Kidney (tissue), 14 donors: ENCODE data around the gene GSX2. TPM values are rescaled to one million over a fixed set of nuclear protein-coding genes. Genes with fewer than 3 reads are reported as not detected.

Source experiments
- DNase-seq, 5 donors: peaks; one replicate each; pipeline ENCODE4 v3.0.0-alpha.2; 2013 to 2020
- FAIRE-seq: peaks from 2 replicates; lab custom pipeline; 2012; peaks lifted over from hg19 to GRCh38; lab: Jason Lieb, UNC
- H3K27ac ChIP-seq, 2 donors: one replicate each; pipeline ENCODE4 v1.7.0; 2013; ENCODE audit warnings: low read depth in 2 of 2, low read length in 2 of 2, inconsistent platforms in 1 of 2
- H3K27me3 ChIP-seq: one replicate; pipeline ENCODE4 v1.7.1; 2013; ENCODE audit warnings: low read length, inconsistent platforms; ENCODE audit not compliant: control insufficient read depth, insufficient read depth
- H3K36me3 ChIP-seq, 3 donors: one replicate each; pipeline versions ENCODE4 v1.7.0 to v1.7.1; 2013; ENCODE audit warnings: low read length in 3 of 3, control low read depth in 1 of 3, inconsistent platforms in 1 of 3; ENCODE audit not compliant: insufficient read depth in 3 of 3, control insufficient read depth in 2 of 3
- H3K4me1 ChIP-seq, 3 donors: one replicate each; pipeline versions ENCODE4 v1.7.0 to v1.7.1; 2013; ENCODE audit warnings: low read length in 3 of 3, inconsistent platforms in 1 of 3, low read depth in 1 of 3; ENCODE audit not compliant: control insufficient read depth in 2 of 3, insufficient read depth in 2 of 3
- H3K4me3 ChIP-seq, 3 donors: one replicate each; pipeline versions ENCODE4 v1.7.0 to v1.8.1; 2013; ENCODE audit warnings: low read length in 3 of 3, control low read depth in 1 of 3, inconsistent platforms in 1 of 3
- H3K9ac ChIP-seq, 3 donors: one replicate each; pipeline versions ENCODE4 v1.7.0 to v1.7.1; 2013; ENCODE audit warnings: low read length in 3 of 3, control low read depth in 1 of 3, inconsistent platforms in 1 of 3
- H3K9me3 ChIP-seq, 3 donors: one replicate each; pipeline versions ENCODE4 v1.7.0 to v1.7.1; 2013; ENCODE audit warnings: low read length in 3 of 3, control low read depth in 1 of 3, inconsistent platforms in 1 of 3; ENCODE audit not compliant: control insufficient read depth in 2 of 3, insufficient read depth in 1 of 3
- CTCF ChIP-seq: IDR thresholded peaks from 3 replicates; pipeline ENCODE4 v1.5.1; 2012; ENCODE audit warnings: mild to moderate bottlenecking, moderate library complexity, borderline replicate concordance; ENCODE audit not compliant: insufficient read depth; ENCODE audit errors: extremely low read depth
- intact Hi-C: fragments of 100-400 bp; cut with DNase I; formaldehyde crosslinking; loops from one replicate; pipeline ENCODE4 v1.11.1; 2022
- polyA plus RNA-seq: library from polyadenylated mRNA; stranded (reverse); fragments of 350-450 nt; fragmentation: Illumina TruSeq; extraction: RNeasy Lipid Tissue Mini Kit (QIAGEN cat#74804); gene quantifications from one replicate; pipeline ENCODE4 v1.2.3, GENCODE V29; 2014; ENCODE audit warnings: low read depth, low replicate concordance; ENCODE audit not compliant: insufficient read depth
- total RNA-seq: library from RNA; stranded (reverse); fragmentation: NEBNext Ultra II Directional; extraction: Animal tissue kit (Norgen Biotek cat#: 25700); gene quantifications from one replicate; pipeline ENCODE4 v1.2.1, GENCODE V29; 2021
- donor health status: control.
- donor health status: control.
- donor health status: control.
- donor health status: control.
- donor health status: control.
- donor health status: DM: yes; HTN: yes; CAD: no.
- donor health status: Normal renal cell carcinoma (clear cell type).

The GSX2 gene
- total and polyA plus RNA-seq, 2 donors from 2014 or later, result not detected

- intact Hi-C loops, result no loop called here
- DNase-seq (peak in 1 of 5 donors; percentile 42), FAIRE-seq (no peak)
- H3K9me3 ChIP-seq, result no peaks in the 10 kb centered on the region
- H3K36me3 ChIP-seq, result no peaks in the 10 kb centered on the region
- no peak for TF ChIP-seq CTCF
- H3K27me3 ChIP-seq, result peaks cover 76% of the 10 kb centered on the region
- H3K27ac ChIP-seq, result no peak overlapping the region
- no peak overlapping the region for H3K9ac ChIP-seq
- no peak overlapping the region for H3K4me3 ChIP-seq
- peaks cover 4 to 14% (median 6%) of the 10 kb centered on the region in 3 donors for H3K4me1 ChIP-seq
Observed at GRCh38 chr4:54095110-54095825, 4.7 kb upstream of the GSX2 start.

GRCh38 chr4:54096295-54096962 lies 3.5 kb upstream of the GSX2 start:
- FAIRE-seq, result no peak
- Histone ChIP-seq H3K4me3 (no peak overlapping the region), H3K9ac (no peak overlapping the region), H3K9me3 (no peaks in the 10 kb centered on the region), H3K36me3 (no peaks in the 10 kb centered on the region), H3K27ac (no peak overlapping the region), H3K27me3 (peaks cover 81% of the 10 kb centered on the region), H3K4me1 (peaks cover 2 to 8% (median 3%) of the 10 kb centered on the region in 3 donors)
- DNase-seq, result peak in 1 of 5 donors; percentile 12
- no peak for TF ChIP-seq CTCF
- intact Hi-C loops, result no loop called here

- DNase-seq (no peak), FAIRE-seq (no peak)
- no peaks in the 10 kb centered on the region for H3K36me3 ChIP-seq
- H3K27ac ChIP-seq, result no peak overlapping the region
- no peak overlapping the region for H3K9ac ChIP-seq
- intact Hi-C loops, result no loop called here
- peaks cover 0 to 5% (median 2%) of the 10 kb centered on the region in 3 donors for H3K4me1 ChIP-seq
- no peak for TF ChIP-seq CTCF
- peaks cover 88% of the 10 kb centered on the region for H3K27me3 ChIP-seq
- H3K9me3 ChIP-seq, result no peaks in the 10 kb centered on the region
- H3K4me3 ChIP-seq, result no peak overlapping the region
Observed at GRCh38 chr4:54097152-54097551, 2.8 kb upstream of the GSX2 start.
